ENCODE data around the gene ENOX1. TPM values are rescaled to one million over a fixed set of nuclear protein-coding genes. Genes with fewer than 3 reads are reported as not detected.

ENOX1 gene
- total and polyA plus RNA-seq, 2 donors (not counting 3 experiments of a cell fraction or from before 2014, with no cell fraction given), result 0.17 to 0.97 TPM

DNA sequence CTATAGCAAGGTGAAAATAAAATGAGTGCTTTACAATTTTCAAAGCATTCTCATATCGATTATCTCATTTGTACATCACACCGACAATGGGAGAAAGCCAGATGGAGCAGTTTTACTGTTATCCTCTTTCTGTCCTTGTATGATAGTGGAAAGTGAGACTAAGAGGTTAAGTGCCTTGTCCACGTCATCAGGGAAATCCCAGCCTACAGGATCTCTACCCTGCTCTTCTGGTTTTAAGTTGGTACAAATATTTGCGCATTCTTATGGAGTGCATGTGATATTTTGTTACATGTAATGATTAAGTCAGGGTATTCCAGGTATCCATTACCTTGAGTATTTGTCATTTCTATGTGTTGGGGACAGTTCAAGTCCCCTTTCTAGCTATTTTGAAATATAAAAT is 12.4 kb upstream of the ENOX1 start:
- no peak for FAIRE-seq
- no peak overlapping the region for H2AFZ ChIP-seq (ENCODE audit: low read depth, low read length)
- dilution Hi-C loops (cut with MboI; ENCODE audit: extremely low pct_ligation_motif_present, low sequenced_read_pairs), result no loop called here
- no peak overlapping the region for H3K9ac ChIP-seq (replicated peaks; ENCODE audit: extremely low read depth, insufficient read depth, low read length)
- TF ChIP-seq GATA2 (IDR thresholded peaks at IDR 0.05; ENCODE audit: insufficient read depth, insufficient read length, low read depth, low read length), result no peak
- TF ChIP-seq, protein P1, sequence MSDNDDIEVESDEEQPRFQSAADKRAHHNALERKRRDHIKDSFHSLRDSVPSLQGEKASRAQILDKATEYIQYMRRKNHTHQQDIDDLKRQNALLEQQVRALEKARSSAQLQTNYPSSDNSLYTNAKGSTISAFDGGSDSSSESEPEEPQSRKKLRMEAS (IDR thresholded peaks at IDR 0.05; ENCODE audit: insufficient read depth, insufficient read length), result no peak
- TF ChIP-seq MYC (IDR thresholded peaks at IDR 0.05; ENCODE audit: low read depth, low read length), result no peak
- no peak for TF ChIP-seq JUN (IDR thresholded peaks at IDR 0.05; ENCODE audit: borderline replicate concordance, insufficient read depth, insufficient read length, low read depth)
- TF ChIP-seq, protein P2, sequence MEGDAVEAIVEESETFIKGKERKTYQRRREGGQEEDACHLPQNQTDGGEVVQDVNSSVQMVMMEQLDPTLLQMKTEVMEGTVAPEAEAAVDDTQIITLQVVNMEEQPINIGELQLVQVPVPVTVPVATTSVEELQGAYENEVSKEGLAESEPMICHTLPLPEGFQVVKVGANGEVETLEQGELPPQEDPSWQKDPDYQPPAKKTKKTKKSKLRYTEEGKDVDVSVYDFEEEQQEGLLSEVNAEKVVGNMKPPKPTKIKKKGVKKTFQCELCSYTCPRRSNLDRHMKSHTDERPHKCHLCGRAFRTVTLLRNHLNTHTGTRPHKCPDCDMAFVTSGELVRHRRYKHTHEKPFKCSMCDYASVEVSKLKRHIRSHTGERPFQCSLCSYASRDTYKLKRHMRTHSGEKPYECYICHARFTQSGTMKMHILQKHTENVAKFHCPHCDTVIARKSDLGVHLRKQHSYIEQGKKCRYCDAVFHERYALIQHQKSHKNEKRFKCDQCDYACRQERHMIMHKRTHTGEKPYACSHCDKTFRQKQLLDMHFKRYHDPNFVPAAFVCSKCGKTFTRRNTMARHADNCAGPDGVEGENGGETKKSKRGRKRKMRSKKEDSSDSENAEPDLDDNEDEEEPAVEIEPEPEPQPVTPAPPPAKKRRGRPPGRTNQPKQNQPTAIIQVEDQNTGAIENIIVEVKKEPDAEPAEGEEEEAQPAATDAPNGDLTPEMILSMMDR (IDR thresholded peaks at IDR 0.05; ENCODE audit: extremely low read depth in 1 of 2, insufficient read depth in 1 of 2, low read depth in 1 of 2, low read length in 2 of 2), result no peak
- no peak for TF ChIP-seq EZH2 (IDR thresholded peaks at IDR 0.05; ENCODE audit: borderline replicate concordance, low read depth, low read length, severe bottlenecking)
- TF ChIP-seq FOS (IDR thresholded peaks at IDR 0.05; ENCODE audit: borderline replicate concordance, insufficient read depth, low read length), result no peak
- no peak for TF ChIP-seq POLR2A (IDR thresholded peaks at IDR 0.05; ENCODE audit: low read depth, low read length)
- no peak for TF ChIP-seq POLR2AphosphoS5 (IDR thresholded peaks at IDR 0.05; ENCODE audit: insufficient read depth, low read depth, low read length)
- no peak overlapping the region for H3K27ac ChIP-seq (ENCODE audit: insufficient read depth, low read depth, low read length)
- intact Hi-C loops (cut with micrococcal nuclease), result no loop called here
- DNase-seq (ENCODE audit: low read depth, low spot score), result no peak
- H3K79me2 ChIP-seq (ENCODE audit: control insufficient read depth, insufficient read depth, low read length), result no peaks in the 10 kb centered on the region
- BruUV-seq (replicated peaks), result no TSS peak
- H3K36me3 ChIP-seq (ENCODE audit: control insufficient read depth in 2 of 2, extremely low read depth in 1 of 2, insufficient read depth in 2 of 2, low read length in 2 of 2), result no peaks in the 10 kb centered on the region
- no peaks in the 10 kb centered on the region for H4K20me1 ChIP-seq (replicated peaks; ENCODE audit: control insufficient read depth, extremely low read depth, insufficient read depth, low read length)
- ChIA-PET POLR2A (no interaction called here), CTCF (no interaction called here)
- H3K9me3 ChIP-seq (replicated peaks; ENCODE audit: control insufficient read depth, insufficient read depth, low read length), result no peaks in the 10 kb centered on the region
- no peak overlapping the region for H3K4me3 ChIP-seq (replicated peaks in 1 of 3; ENCODE audit: insufficient read depth in 1 of 3, low read depth in 1 of 3, low read length in 3 of 3)
- H3K27me3 ChIP-seq (ENCODE audit: control insufficient read depth in 2 of 2, insufficient read depth in 2 of 2, low read length in 2 of 2), result no peaks in the 10 kb centered on the region
- H3K9me1 ChIP-seq (replicated peaks; ENCODE audit: control insufficient read depth, extremely low read depth, insufficient read depth, low read length), result no peaks in the 10 kb centered on the region
- no peaks in the 10 kb centered on the region for H3K4me1 ChIP-seq (ENCODE audit: control insufficient read depth, extremely low read depth, insufficient read depth, low read length)
- no peak overlapping the region for H3K4me2 ChIP-seq (ENCODE audit: insufficient read depth, low read length)
